Coronary artery (tissue), 2 donors: Measurements from ENCODE around the gene DCHS1.
"Not testable (repeated sequence)": the region's sequence is repeated elsewhere in the genome, so short reads cannot be mapped to it uniquely, and the experiment has no call there.

Experiments used
- DNase-seq: peaks from one replicate; pipeline ENCODE4 v3.0.0-alpha.2; 2017; ENCODE audit warnings: low spot score
- H3K27ac ChIP-seq, 2 donors: fragments of 200-600 bp; sonication (generic); one replicate each; pipeline ENCODE4 v1.5.1; 2016 to 2019
- H3K4me3 ChIP-seq: fragments of 200-600 bp; sonication (generic); 2 replicates; pipeline ENCODE4 v1.5.1; 2016; ENCODE audit warnings: mild to moderate bottlenecking, moderate library complexity
- TF ChIP-seq, protein P1 (sequence below): fragments of 200-600 bp; sonication (generic); IDR thresholded peaks from one replicate; pipeline ENCODE4 v1.5.1; 2019; ENCODE audit warnings: antibody characterized with exemption

The DCHS1 gene

DNA sequence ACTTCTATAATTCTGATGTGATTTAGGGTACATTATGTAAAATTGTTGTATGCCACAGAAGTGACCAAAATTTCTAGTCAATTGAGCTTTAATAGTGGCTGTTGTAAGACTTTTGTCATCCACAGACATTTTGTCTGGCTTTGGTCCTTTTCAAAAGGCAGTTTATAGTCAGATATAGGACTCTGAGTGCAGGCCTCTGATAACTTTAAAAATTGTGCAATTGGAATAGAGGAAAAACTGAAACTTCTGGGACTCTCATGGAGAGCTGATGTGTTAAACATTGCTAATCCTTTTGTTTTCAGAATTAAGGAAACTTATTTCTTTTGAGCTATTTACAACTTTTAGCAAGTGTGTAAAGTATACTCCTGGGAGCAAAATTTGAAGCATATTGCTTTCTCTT lies 36.5 kb upstream of the DCHS1 start:
- no peak for DNase-seq
- H3K4me3 ChIP-seq = no peak overlapping the region
- TF ChIP-seq, protein P1, sequence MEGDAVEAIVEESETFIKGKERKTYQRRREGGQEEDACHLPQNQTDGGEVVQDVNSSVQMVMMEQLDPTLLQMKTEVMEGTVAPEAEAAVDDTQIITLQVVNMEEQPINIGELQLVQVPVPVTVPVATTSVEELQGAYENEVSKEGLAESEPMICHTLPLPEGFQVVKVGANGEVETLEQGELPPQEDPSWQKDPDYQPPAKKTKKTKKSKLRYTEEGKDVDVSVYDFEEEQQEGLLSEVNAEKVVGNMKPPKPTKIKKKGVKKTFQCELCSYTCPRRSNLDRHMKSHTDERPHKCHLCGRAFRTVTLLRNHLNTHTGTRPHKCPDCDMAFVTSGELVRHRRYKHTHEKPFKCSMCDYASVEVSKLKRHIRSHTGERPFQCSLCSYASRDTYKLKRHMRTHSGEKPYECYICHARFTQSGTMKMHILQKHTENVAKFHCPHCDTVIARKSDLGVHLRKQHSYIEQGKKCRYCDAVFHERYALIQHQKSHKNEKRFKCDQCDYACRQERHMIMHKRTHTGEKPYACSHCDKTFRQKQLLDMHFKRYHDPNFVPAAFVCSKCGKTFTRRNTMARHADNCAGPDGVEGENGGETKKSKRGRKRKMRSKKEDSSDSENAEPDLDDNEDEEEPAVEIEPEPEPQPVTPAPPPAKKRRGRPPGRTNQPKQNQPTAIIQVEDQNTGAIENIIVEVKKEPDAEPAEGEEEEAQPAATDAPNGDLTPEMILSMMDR = no peak
- no peak overlapping the region for H3K27ac ChIP-seq

DNA sequence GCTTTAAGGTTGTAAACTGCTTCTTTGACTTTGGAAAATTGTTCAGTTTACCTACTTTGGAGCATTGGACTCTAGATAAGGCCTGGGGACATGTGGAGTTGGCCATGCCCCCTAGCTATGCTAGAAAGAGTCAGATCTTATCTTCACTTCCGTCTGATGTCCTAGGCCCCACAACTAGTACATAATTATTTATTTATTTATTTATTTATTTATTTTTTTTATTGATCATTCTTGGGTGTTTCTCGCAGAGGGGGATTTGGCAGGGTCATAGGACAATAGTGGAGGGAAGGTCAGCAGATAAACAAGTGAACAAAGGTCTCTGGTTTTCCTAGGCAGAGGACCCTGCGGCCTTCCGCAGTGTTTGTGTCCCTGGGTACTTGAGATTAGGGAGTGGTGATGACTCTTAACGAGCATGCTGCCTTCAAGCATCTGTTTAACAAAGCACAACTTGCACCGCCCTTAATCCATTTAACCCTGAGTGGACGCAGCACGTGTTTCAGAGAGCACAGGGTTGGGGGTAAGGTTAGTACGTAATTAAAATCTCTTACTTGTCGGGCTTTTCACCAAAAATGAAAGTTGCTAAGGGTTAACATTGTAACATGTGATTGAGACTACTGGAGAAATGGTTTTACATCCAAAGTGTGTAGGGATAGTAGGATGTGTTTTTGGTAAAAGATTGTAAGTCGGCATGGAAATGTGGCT lies 35.0 kb upstream of the DCHS1 start:
- H3K4me3 ChIP-seq, H3K27ac ChIP-seq, DNase-seq: not testable (repeated sequence)

DNA sequence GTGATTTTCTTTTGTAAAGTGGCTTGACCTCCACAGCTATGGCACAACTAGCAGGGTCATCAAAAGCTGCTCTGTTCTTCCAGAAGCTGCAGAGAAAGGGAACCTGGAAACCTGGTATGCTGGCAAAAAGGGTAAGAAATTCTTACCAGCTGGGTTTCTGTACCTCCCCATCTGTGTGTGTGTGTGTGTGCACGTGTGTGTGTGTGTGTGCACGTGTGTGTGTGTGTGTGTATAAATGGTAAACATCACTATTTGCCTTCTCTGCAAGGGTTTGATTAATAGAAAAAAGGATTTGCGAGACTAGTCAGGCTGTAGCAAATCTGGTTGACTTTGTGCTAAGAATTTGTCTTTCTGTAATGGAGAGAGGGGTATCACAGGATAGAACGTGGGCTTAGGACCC lies 32.3 kb upstream of the DCHS1 start:
- no peak overlapping the region for H3K4me3 ChIP-seq
- TF ChIP-seq, protein P1 = no peak
- H3K27ac ChIP-seq = no peak overlapping the region
- no peak for DNase-seq

DNA sequence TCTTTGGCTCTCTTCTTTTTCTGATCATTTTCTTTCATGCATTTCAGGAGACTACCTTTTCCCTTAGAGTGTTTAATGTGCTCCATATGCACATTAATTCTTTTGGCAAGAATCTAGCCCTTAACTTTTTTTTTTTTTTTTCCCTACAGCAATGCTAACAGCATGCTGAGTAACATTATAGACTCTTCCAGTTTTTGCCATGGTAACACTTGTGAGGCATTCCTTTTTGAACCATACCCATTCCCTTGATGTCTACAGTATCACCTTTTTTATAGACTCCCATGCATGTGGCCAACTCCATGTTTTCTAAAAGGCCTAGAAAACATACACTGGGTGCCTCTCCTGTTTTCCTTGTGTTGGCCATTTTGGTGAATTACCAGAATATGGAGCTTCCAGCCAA lies 30.4 kb upstream of the DCHS1 start:
- no peak overlapping the region for H3K27ac ChIP-seq

DNA sequence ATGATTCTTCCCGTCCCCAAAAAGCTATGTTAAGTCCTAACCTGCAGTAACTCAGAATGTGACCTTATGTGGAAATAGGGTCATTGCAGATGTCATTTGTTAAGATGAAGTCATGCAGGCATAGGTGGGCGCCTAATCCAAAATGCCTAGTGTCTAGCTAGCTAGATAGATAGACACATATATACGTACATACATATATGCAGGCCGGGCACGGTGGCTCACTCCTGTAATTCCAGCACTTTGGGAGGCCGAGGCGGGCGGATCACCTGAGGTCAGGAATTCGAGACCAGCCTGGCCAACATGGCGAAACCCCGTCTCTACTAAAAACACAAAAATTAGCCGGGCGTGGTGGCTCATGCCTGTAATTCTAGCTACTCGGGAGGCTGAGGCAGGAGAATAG lies 28.5 kb upstream of the DCHS1 start:
- Histone ChIP-seq H3K4me3 (peak overlapping the region; percentile 95), H3K27ac (peak overlapping the region in 1 of 2 donors; percentile 94)
- not testable (repeated sequence) for DNase-seq

More for the DNA sequence above, 30.4 kb upstream of the DCHS1 start:
- TF ChIP-seq, protein P1 = no peak
- no peak overlapping the region for H3K4me3 ChIP-seq
- no peak for DNase-seq

DNA sequence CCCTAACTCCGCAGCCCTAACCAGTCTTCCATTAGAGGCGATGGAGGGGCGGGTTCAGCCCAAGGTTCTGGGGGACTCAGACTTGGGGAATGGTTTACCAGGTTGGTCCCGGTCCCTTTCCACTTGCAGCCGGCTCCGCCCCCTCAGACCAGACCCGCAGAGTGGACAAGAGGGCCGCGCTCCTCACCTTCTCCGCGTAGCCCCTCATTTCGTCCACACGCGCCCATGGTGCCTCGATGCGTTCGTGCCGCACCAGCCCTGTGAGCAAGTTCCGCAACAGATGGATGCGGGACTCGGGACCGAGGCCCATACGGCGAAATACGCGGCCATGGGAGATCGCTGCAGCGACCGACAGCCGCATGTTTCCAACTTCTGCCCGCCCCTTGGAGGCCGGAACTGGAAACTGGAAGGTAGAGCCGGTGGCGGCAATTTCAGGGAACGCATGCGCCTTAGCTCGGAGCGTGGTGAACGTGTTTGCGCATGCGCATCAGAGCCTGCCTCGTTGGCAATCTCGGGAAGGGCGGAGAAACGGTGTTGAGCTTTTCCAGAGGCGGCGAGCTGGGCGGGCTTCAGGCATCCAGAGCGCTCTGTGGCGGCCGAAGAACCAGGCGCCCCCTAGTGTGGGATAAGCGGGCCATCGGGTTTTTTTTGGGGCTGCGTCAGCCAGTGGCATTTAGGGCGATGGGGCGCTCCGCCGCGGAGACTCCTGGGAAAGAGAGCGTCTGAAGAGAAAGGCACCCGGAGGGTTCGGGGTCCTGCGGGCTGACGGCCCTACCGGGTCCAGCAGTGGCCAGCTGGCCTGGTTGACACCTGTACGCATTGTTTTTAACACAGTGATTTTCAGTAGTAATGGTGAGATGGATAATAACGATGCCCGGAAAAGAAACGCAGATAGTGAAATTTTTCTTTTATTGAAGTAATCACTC lies 27.6 kb upstream of the DCHS1 start, which contains the start of gene MRPL17:
MRPL17 (minus strand) TSS at position 405 of the 926 bp plus-strand sequence; CDS start at position 361, 44 bp downstream.
- H3K27ac ChIP-seq = peak within 1 kb of the TSS; percentile 94
- peak; percentile 99 for DNase-seq
- TF ChIP-seq, protein P1 = peak; percentile 80
- peak within 1 kb of the TSS; percentile 95 for H3K4me3 ChIP-seq

DNA sequence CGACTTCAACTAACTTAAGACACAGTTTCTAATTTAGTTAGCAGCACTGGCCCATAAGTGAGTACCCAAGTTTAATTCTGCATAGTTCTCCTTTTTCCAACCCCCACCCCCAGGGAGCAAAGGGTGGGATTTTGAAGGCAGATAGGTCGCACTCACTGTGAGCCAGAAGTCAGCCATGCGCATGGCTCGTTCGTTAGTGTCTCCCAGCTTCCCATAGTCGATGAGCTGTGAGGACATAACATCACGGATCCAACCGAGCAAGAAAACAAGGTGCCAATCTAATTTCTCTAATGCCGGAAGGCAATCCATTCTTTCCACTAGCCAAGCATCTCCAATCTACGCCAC lies 27.0 kb upstream of the DCHS1 start:
- no peak for DNase-seq
- Histone ChIP-seq H3K27ac (peak overlapping the region; percentile 88 to 94), H3K4me3 (peak overlapping the region; percentile 95)
- TF ChIP-seq, protein P1 = no peak

DNA sequence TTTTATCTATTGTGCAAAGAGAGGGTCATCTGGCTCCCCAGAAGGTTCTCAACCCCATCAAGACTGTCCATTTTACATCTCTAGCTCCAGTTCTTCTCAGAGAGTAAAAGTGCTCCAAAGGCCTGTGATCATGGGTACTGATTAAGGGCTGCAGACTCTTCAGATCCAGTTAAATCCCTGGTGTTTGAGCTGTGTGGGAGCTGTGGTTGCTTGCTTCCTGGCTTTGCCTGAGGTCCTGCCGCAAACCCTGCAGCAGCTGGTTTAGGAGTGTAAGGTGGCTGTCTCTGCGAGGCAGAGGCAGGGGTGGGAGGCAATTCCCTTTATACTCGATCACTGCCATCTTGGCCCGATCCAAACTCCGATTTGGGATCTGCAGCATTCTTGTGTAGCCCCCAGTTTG lies 26.3 kb upstream of the DCHS1 start:
- no peak for DNase-seq
- TF ChIP-seq, protein P1 = no peak
- H3K27ac ChIP-seq = peak overlapping the region in 1 of 2 donors; percentile 88
- H3K4me3 ChIP-seq = peak overlapping the region; percentile 95
